Gastroesophageal sphincter (tissue), 3 donors: ENCODE results near the gene DIABLO.

ENCODE experiments used
- CTCF ChIP-seq, 4 experiments: fragments of 200-600 bp in 2 of 4; fragments of 450-650 bp in 2 of 4; sonication (generic) in 1 of 4; IDR thresholded peaks; one replicate each; pipeline ENCODE4 v1.5.1; 2017 to 2019; ENCODE audit warnings: antibody characterized with exemption in 4 of 4, mild to moderate bottlenecking in 2 of 4, moderate library complexity in 2 of 4
- POLR2A ChIP-seq, 2 donors: fragments of 450-650 bp; IDR thresholded peaks; one replicate each; pipeline ENCODE4 v1.6.1; 2017; ENCODE audit warnings: antibody characterized with exemption in 2 of 2, mild to moderate bottlenecking in 2 of 2, moderate library complexity in 1 of 2
- POLR2AphosphoS5 ChIP-seq: sonication (generic); formaldehyde crosslinking; IDR thresholded peaks from one replicate; pipeline ENCODE4 v1.6.1; 2017; ENCODE audit warnings: antibody characterized with exemption

GRCh38 chr12:122172262-122172939, 53.5 kb downstream of the DIABLO start:
- no peak for TF ChIP-seq POLR2AphosphoS5
- TF ChIP-seq CTCF (IDR thresholded peaks at IDR 0.05), result no peak
- no peak for TF ChIP-seq POLR2A (IDR thresholded peaks at IDR 0.05)
